ENCODE measurements around the gene CPN2. TPM values are rescaled to one million over a fixed set of nuclear protein-coding genes. Genes with fewer than 3 reads are reported as not detected.

CPN2 gene
- total and polyA plus RNA-seq, 2 donors (not counting 3 experiments of a cell fraction or from before 2014, with no cell fraction given), result not detected

GRCh38 chr3:194379231-194379630 is 28.1 kb upstream of the CPN2 start:
- H3K9ac ChIP-seq (replicated peaks; ENCODE audit: extremely low read depth, insufficient read depth, low read length), result no peak overlapping the region
- no peaks in the 10 kb centered on the region for H3K9me3 ChIP-seq (replicated peaks; ENCODE audit: control insufficient read depth, insufficient read depth, low read length)
- H3K9me1 ChIP-seq (replicated peaks; ENCODE audit: control insufficient read depth, extremely low read depth, insufficient read depth, low read length), result no peaks in the 10 kb centered on the region
- DNase-seq (ENCODE audit: low read depth, low spot score), result no peak
- no peak for FAIRE-seq
- H3K27ac ChIP-seq (ENCODE audit: insufficient read depth, low read depth, low read length), result no peak overlapping the region
- H3K79me2 ChIP-seq (ENCODE audit: control insufficient read depth, insufficient read depth, low read length), result no peaks in the 10 kb centered on the region
- no TSS peak for BruUV-seq (replicated peaks)
- no peaks in the 10 kb centered on the region for H3K36me3 ChIP-seq (ENCODE audit: control insufficient read depth in 2 of 2, extremely low read depth in 1 of 2, insufficient read depth in 2 of 2, low read length in 2 of 2)
- H3K4me3 ChIP-seq (replicated peaks in 1 of 3; ENCODE audit: insufficient read depth in 1 of 3, low read depth in 1 of 3, low read length in 3 of 3), result no peak overlapping the region
- H3K4me1 ChIP-seq (ENCODE audit: control insufficient read depth, extremely low read depth, insufficient read depth, low read length), result peaks cover 13% of the 10 kb centered on the region
- POLR2A ChIA-PET, result no interaction called here
- CTCF ChIA-PET, result interaction anchor here (1.1 to 1.4 kb wide), 2 partner anchors 20 to 35 kb away, joined by 3 read pairs; partner anchors contain the start of gene GP5
- dilution Hi-C loops (cut with MboI; ENCODE audit: extremely low pct_ligation_motif_present, low sequenced_read_pairs), result no loop called here
- peaks cover 6 to 12% of the 10 kb centered on the region in 2 experiments for H3K27me3 ChIP-seq (ENCODE audit: control insufficient read depth in 2 of 2, insufficient read depth in 2 of 2, low read length in 2 of 2)
- TF ChIP-seq POLR2AphosphoS5 (IDR thresholded peaks at IDR 0.05; ENCODE audit: insufficient read depth, low read depth, low read length) (no peak), JUN (IDR thresholded peaks at IDR 0.05; ENCODE audit: borderline replicate concordance, insufficient read depth, insufficient read length, low read depth) (no peak), EZH2 (IDR thresholded peaks at IDR 0.05; ENCODE audit: borderline replicate concordance, low read depth, low read length, severe bottlenecking) (no peak), POLR2A (IDR thresholded peaks at IDR 0.05; ENCODE audit: low read depth, low read length) (no peak)
- no peaks in the 10 kb centered on the region for H4K20me1 ChIP-seq (replicated peaks; ENCODE audit: control insufficient read depth, extremely low read depth, insufficient read depth, low read length)
- intact Hi-C loops (cut with micrococcal nuclease), result no loop called here
- no peak overlapping the region for H2AFZ ChIP-seq (ENCODE audit: low read depth, low read length)
- no peak overlapping the region for H3K4me2 ChIP-seq (ENCODE audit: insufficient read depth, low read length)

GRCh38 chr3:194377708-194378107 is 26.6 kb upstream of the CPN2 start:
- Histone ChIP-seq H3K4me2 (ENCODE audit: insufficient read depth, low read length) (peak overlapping the region; percentile 10), H3K9me3 (replicated peaks; ENCODE audit: control insufficient read depth, insufficient read depth, low read length) (no peaks in the 10 kb centered on the region), H3K27ac (ENCODE audit: insufficient read depth, low read depth, low read length) (no peak overlapping the region), H4K20me1 (replicated peaks; ENCODE audit: control insufficient read depth, extremely low read depth, insufficient read depth, low read length) (no peaks in the 10 kb centered on the region), H3K27me3 (ENCODE audit: control insufficient read depth in 2 of 2, insufficient read depth in 2 of 2, low read length in 2 of 2) (peaks cover 0 to 5% of the 10 kb centered on the region in 2 experiments), H3K36me3 (ENCODE audit: control insufficient read depth in 2 of 2, extremely low read depth in 1 of 2, insufficient read depth in 2 of 2, low read length in 2 of 2) (no peaks in the 10 kb centered on the region), H3K9me1 (replicated peaks; ENCODE audit: control insufficient read depth, extremely low read depth, insufficient read depth, low read length) (no peaks in the 10 kb centered on the region), H3K4me1 (ENCODE audit: control insufficient read depth, extremely low read depth, insufficient read depth, low read length) (peaks cover 13% of the 10 kb centered on the region), H3K9ac (replicated peaks; ENCODE audit: extremely low read depth, insufficient read depth, low read length) (no peak overlapping the region), H2AFZ (ENCODE audit: low read depth, low read length) (no peak overlapping the region), H3K79me2 (ENCODE audit: control insufficient read depth, insufficient read depth, low read length) (no peaks in the 10 kb centered on the region), H3K4me3 (replicated peaks in 1 of 3; ENCODE audit: insufficient read depth in 1 of 3, low read depth in 1 of 3, low read length in 3 of 3) (no peak overlapping the region)
- BruUV-seq (replicated peaks), result no TSS peak
- DNase-seq (ENCODE audit: low read depth, low spot score), result no peak
- dilution Hi-C loops (cut with MboI; ENCODE audit: extremely low pct_ligation_motif_present, low sequenced_read_pairs), result no loop called here
- POLR2A ChIA-PET, result no interaction called here
- CTCF ChIA-PET, result interaction anchor here (0.6 to 1.3 kb wide), 3 partner anchors 8 to 44 kb away, joined by 3 read pairs; no protein-coding TSS in a partner anchor
- intact Hi-C loops (cut with micrococcal nuclease), result no loop called here
- TF ChIP-seq MAX (IDR thresholded peaks at IDR 0.05; ENCODE audit: insufficient read depth, insufficient read length), result no peak
- peak; percentile 52 for TF ChIP-seq FOS (IDR thresholded peaks at IDR 0.05; ENCODE audit: borderline replicate concordance, insufficient read depth, low read length)
- peak; percentile 58 for FAIRE-seq

All from endothelial cell of umbilical vein (primary cell).